Myocyte (in vitro differentiated cells): ENCODE results near the gene TSPEAR. TPM values are rescaled to one million over a fixed set of nuclear protein-coding genes. Genes with fewer than 3 reads are reported as not detected.
"Not testable (repeated sequence)": the region's sequence is repeated elsewhere in the genome, so short reads cannot be mapped to it uniquely, and the experiment has no call there.

Source experiments
- DNase-seq: peaks from one replicate; pipeline ENCODE4 v3.0.0-alpha.2; 2012; ENCODE audit warnings: low read depth
- total RNA-seq: library from RNA; depleted of rRNA; stranded (reverse); fragments of >200 nt; gene quantifications from 2 replicates; pipeline ENCODE4 v1.2.3, GENCODE V29; 2014

Gene TSPEAR
- total RNA-seq, 1 donor from 2014 or later = not detected

- DNase-seq = no peak
Measured at GRCh38 chr21:44686843-44687561, 24.4 kb downstream of the TSPEAR start.

- DNase-seq = no peak
Measured at GRCh38 chr21:44686000-44686781, 25.2 kb downstream of the TSPEAR start.

GRCh38 chr21:44685050-44685449 lies 26.3 kb downstream of the TSPEAR start:
- DNase-seq = not testable (repeated sequence)

- no peak for DNase-seq
Measured at GRCh38 chr21:44684483-44684882, 26.9 kb downstream of the TSPEAR start.

DNA sequence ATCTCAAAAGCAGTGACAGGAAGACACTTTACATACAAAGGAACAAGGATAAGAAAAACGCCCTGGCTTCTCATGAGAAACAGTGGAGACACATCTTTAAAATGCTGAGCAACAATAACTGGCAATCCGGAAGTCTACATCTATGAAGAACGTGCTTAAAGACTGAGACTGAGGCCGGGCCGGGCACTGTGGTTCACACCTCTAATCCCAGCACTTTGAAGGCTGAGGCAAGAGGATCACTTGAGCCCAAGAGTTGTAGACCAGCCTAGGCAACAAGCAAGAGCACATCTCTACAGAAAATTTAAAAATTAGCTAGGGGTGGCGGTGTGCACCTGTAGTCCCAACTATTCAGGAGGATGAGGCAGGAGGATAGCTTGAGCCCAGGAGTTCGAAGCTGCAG lies 27.3 kb downstream of the TSPEAR start:
- DNase-seq = no peak

GRCh38 chr21:44682580-44683151 lies 28.7 kb downstream of the TSPEAR start:
- no peak for DNase-seq

- peak; percentile 33 for DNase-seq
Measured at GRCh38 chr21:44681861-44682579, 29.4 kb downstream of the TSPEAR start, which contains the start of gene KRTAP12-1. Gene KRTAP12-1 (minus strand): TSS chr21:44682163. CDS start chr21:44682123, 40 bp downstream.

DNA sequence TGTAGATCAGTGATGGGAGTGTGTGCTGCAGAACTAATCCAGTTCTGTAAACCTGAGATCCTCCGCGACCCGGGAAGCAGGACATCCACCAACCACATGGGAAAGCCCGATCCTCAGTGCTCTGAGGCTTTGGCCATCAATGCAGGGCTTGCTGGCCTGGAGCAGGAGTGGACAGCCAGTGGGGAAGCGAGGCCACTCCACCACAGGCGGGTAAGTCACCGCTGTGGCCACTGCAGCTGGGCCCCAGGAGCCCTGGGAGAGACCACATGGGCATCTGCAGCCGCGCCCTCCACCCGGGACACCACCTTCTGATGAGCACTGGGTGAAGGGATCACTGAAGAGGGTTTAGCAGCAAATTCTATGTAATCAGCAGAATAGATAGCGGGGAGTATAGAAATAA lies 30.2 kb downstream of the TSPEAR start:
- peak; percentile 24 for DNase-seq

DNA sequence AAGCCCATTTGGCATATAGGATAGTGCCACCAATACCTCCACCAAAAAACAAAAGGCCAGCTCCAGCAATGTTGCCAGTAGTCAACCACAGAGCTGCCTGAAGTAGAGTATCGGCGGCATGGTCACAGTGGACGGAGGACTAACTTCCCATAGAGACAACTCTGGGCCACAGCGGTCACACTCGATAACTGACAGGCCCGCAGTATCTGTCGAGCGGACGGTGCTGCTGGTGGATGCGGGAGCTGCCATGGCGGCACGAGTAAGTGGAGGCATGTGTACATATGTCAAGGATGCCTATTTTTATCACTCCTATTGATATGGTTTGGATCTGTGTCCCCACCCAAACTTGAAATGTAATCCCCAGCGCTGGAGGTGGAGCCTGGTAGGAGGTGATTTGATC lies 33.5 kb downstream of the TSPEAR start:
- no peak for DNase-seq

GRCh38 chr21:44671911-44672310 lies 39.5 kb downstream of the TSPEAR start:
- DNase-seq = no peak

DNA sequence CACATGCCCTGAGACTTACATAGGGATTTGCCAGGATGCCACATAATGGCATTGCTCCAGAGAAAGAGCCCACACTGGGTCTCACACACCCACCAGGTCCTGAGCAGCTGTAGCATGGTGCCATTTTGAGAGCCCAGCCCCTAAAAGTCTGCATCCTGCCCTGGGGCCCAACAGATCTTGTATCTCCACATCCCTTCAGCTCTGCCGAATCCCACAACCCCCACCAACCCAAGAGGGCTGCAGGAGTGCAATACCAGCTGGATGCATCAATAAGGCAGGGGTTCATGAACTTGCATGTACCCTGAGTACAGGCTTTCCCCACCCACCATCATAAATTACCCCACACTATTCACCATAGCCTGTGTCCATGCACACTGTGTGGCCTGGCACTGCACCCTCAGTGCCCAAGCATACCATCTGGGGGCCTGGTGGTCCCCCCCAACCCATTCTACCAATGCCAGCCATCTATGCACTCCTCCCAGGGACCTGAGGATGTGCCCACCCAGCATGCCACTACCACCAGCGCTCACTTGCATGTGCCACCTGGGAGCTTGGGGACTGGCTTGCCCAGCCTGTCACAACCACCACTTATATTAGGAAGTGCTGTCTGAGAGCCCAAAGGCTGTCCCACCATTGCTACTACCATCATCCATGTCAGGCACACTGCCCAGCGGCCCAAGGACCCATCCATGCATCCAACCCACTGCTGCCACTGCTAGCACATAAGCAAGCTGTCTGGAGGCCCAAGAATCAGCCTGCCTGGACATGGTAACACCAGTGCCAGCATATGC lies 40.5 kb downstream of the TSPEAR start:
- DNase-seq = no peak

GRCh38 chr21:44667612-44668011 lies 43.8 kb downstream of the TSPEAR start:
- no peak for DNase-seq

DNA sequence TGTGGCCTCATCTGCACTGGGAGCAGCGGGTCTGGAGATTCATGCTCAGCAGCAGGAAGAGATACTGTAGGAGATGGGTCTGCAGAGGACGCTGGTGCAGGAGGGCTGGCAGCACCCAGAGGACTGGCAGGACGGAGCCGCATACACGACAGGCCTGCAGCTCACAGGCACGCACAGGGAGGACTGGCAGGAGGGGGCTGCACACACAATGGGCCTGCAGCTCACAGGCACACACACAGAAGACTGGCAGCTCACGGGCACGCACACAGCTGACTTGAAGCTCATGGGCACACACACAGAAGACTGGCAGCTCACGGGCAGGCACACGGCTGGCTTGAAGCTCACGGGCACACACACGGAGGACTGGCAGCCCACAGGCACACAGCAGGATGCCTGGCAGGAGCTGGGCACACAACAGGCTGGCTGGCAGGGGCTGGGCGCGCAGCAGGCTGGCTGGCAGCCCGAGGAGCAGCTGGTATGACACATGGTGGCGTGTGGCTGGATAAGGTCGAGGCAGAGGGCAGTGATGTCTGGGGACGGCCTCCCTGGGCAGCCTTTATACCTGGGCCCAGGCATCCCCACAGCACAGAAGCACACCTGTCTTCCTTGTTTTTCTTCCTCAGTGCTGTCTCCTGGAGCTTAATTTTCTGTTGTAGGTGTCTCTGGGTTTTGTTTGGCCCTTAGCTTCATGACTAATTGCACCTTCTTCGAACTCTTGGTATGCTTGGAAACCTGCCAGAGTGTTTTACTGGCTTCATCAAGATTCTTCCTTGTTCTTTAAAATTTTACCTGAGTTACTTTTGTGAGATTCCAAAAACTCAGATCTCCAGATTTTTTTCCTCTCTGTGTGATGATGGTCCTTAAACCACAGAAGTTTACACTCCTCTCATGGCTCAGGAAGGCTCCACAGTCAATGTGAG lies 44.7 kb downstream of the TSPEAR start, which contains the start of gene KRTAP12-2:
TSS of gene KRTAP12-2 (minus strand) at position 527 of the 920 bp plus-strand sequence. CDS start at position 486, 41 bp downstream.
- peak; percentile 72 for DNase-seq

- no peak for DNase-seq
Measured at GRCh38 chr21:44664691-44665090, 46.7 kb downstream of the TSPEAR start.

DNA sequence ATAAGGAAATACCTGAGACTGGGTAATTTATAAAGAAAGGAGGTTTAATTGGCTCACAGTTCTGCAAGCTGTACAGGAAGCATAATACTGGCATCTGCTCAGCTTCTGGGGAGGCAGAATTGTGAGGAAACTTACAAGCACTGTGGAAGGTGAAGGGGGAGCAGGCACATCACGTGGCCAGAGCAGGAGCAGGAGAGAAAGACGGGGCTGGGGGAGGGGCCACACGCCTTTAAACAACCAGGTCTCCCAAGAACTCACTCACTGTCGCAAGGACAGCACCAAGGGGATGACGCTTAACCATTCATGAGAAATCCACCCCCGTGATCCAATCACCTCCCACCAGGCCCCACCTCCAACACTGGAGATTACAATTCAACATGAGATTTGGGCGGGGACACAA lies 49.8 kb downstream of the TSPEAR start:
- DNase-seq = not testable (repeated sequence)

GRCh38 chr21:44658913-44659595 lies 52.3 kb downstream of the TSPEAR start:
- no peak for DNase-seq

- DNase-seq = no peak
Measured at GRCh38 chr21:44658541-44658910, 52.8 kb downstream of the TSPEAR start.

- no peak for DNase-seq
Measured at GRCh38 chr21:44657635-44658540, 53.5 kb downstream of the TSPEAR start, which contains the start of gene KRTAP12-3. Gene KRTAP12-3 (plus strand): TSS chr21:44657932. CDS start chr21:44657980, 48 bp downstream.
